Effector memory CD4-positive, alpha-beta T cell (primary cell): ENCODE measurements around the gene EDN2.

ENCODE experiments used
- DNase-seq, 3 donors: peaks; one replicate each; pipeline ENCODE4 v3.0.0-alpha.2; 2020
- H3K27ac ChIP-seq: 2 replicates; pipeline ENCODE4 v1.7.0; 2013; ENCODE audit warnings: mild to moderate bottlenecking, low read length, moderate library complexity; ENCODE audit not compliant: insufficient read depth, poor library complexity, severe bottlenecking
- H3K27me3 ChIP-seq: replicated peaks from 2 replicates; pipeline ENCODE4 v1.7.0; 2013; ENCODE audit warnings: mild to moderate bottlenecking, low read length; ENCODE audit not compliant: insufficient read depth, control insufficient read depth, poor library complexity, severe bottlenecking
- H3K36me3 ChIP-seq: 2 replicates; pipeline ENCODE4 v1.7.0; 2013; ENCODE audit warnings: mild to moderate bottlenecking, low read length, moderate library complexity; ENCODE audit not compliant: control insufficient read depth, insufficient read depth
- H3K4me1 ChIP-seq: 2 replicates; pipeline ENCODE4 v1.7.0; 2013; ENCODE audit warnings: low read length, mild to moderate bottlenecking; ENCODE audit not compliant: control insufficient read depth, insufficient read depth, poor library complexity, severe bottlenecking
- H3K4me3 ChIP-seq: 2 replicates; pipeline ENCODE4 v1.7.0; 2013; ENCODE audit warnings: low read length, low read depth, mild to moderate bottlenecking; ENCODE audit not compliant: insufficient read depth, poor library complexity, severe bottlenecking
- H3K9me3 ChIP-seq: 2 replicates; pipeline ENCODE4 v1.7.0; 2013; ENCODE audit warnings: mild to moderate bottlenecking, low read length, moderate library complexity; ENCODE audit not compliant: control insufficient read depth

Gene EDN2

GRCh38 chr1:41499591-41499990 lies 15.1 kb upstream of the EDN2 start:
- Histone ChIP-seq H3K4me3 (no peak overlapping the region), H3K4me1 (peaks cover 5% of the 10 kb centered on the region), H3K36me3 (no peaks in the 10 kb centered on the region), H3K9me3 (no peaks in the 10 kb centered on the region), H3K27me3 (peaks cover 2% of the 10 kb centered on the region), H3K27ac (no peak overlapping the region)
- no peak for DNase-seq

- no peak overlapping the region for H3K27ac ChIP-seq
- H3K27me3 ChIP-seq, result peaks cover 2% of the 10 kb centered on the region
- no peak for DNase-seq
- H3K36me3 ChIP-seq, result no peaks in the 10 kb centered on the region
- no peak overlapping the region for H3K4me3 ChIP-seq
- peaks cover 5% of the 10 kb centered on the region for H3K4me1 ChIP-seq
- H3K9me3 ChIP-seq, result no peaks in the 10 kb centered on the region
Observed at GRCh38 chr1:41498804-41499203, 14.3 kb upstream of the EDN2 start.

GRCh38 chr1:41498391-41498790 lies 13.9 kb upstream of the EDN2 start:
- no peak overlapping the region for H3K4me3 ChIP-seq
- H3K36me3 ChIP-seq, result no peaks in the 10 kb centered on the region
- H3K27me3 ChIP-seq, result peaks cover 2% of the 10 kb centered on the region
- peaks cover 5% of the 10 kb centered on the region for H3K4me1 ChIP-seq
- DNase-seq, result no peak
- no peaks in the 10 kb centered on the region for H3K9me3 ChIP-seq
- no peak overlapping the region for H3K27ac ChIP-seq

- Histone ChIP-seq H3K36me3 (no peaks in the 10 kb centered on the region), H3K4me3 (no peak overlapping the region), H3K27ac (no peak overlapping the region), H3K9me3 (no peaks in the 10 kb centered on the region), H3K4me1 (peaks cover 5% of the 10 kb centered on the region), H3K27me3 (peaks cover 2% of the 10 kb centered on the region)
- no peak for DNase-seq
Observed at GRCh38 chr1:41497461-41498030, 13.1 kb upstream of the EDN2 start.

- H3K4me3 ChIP-seq, result no peak overlapping the region
- peaks cover 5% of the 10 kb centered on the region for H3K4me1 ChIP-seq
- no peak overlapping the region for H3K27ac ChIP-seq
- H3K36me3 ChIP-seq, result no peaks in the 10 kb centered on the region
- H3K27me3 ChIP-seq, result peaks cover 2% of the 10 kb centered on the region
- H3K9me3 ChIP-seq, result no peaks in the 10 kb centered on the region
- DNase-seq, result no peak
Observed at GRCh38 chr1:41497056-41497440, 12.6 kb upstream of the EDN2 start.

- H3K27me3 ChIP-seq, result peaks cover 2% of the 10 kb centered on the region
- H3K27ac ChIP-seq, result no peak overlapping the region
- DNase-seq, result no peak
- peaks cover 5% of the 10 kb centered on the region for H3K4me1 ChIP-seq
- no peaks in the 10 kb centered on the region for H3K9me3 ChIP-seq
- no peak overlapping the region for H3K4me3 ChIP-seq
- no peaks in the 10 kb centered on the region for H3K36me3 ChIP-seq
Observed at GRCh38 chr1:41496080-41497055, 11.9 kb upstream of the EDN2 start.

- Histone ChIP-seq H3K36me3 (no peaks in the 10 kb centered on the region), H3K9me3 (no peaks in the 10 kb centered on the region), H3K4me3 (no peak overlapping the region), H3K4me1 (peaks cover 5% of the 10 kb centered on the region), H3K27me3 (peaks cover 2% of the 10 kb centered on the region), H3K27ac (no peak overlapping the region)
- DNase-seq, result no peak
Observed at GRCh38 chr1:41495210-41495948, 10.9 kb upstream of the EDN2 start.

- H3K4me3 ChIP-seq, result no peak overlapping the region
- no peaks in the 10 kb centered on the region for H3K36me3 ChIP-seq
- H3K4me1 ChIP-seq, result peaks cover 5% of the 10 kb centered on the region
- DNase-seq, result no peak
- no peak overlapping the region for H3K27ac ChIP-seq
- H3K9me3 ChIP-seq, result no peaks in the 10 kb centered on the region
- H3K27me3 ChIP-seq, result peaks cover 2% of the 10 kb centered on the region
Observed at GRCh38 chr1:41494351-41495209, 10.1 kb upstream of the EDN2 start.

- Histone ChIP-seq H3K9me3 (no peaks in the 10 kb centered on the region), H3K4me3 (no peak overlapping the region), H3K27me3 (peaks cover 2% of the 10 kb centered on the region), H3K4me1 (peaks cover 5% of the 10 kb centered on the region), H3K36me3 (no peaks in the 10 kb centered on the region), H3K27ac (no peak overlapping the region)
- no peak for DNase-seq
Observed at GRCh38 chr1:41493626-41494350, 9.3 kb upstream of the EDN2 start.
